HCT116 (cell line): ENCODE measurements around the gene NR5A2. TPM values are rescaled to one million over a fixed set of nuclear protein-coding genes. Genes with fewer than 3 reads are reported as not detected.

Experiments used
- ATAC-seq: fragments of 200-7000 bp; cut with Tn5 transposase; 2 replicates; pipeline ENCODE4 v1.9.1; 2020; ENCODE audit warnings: mild to moderate bottlenecking, moderate library complexity
- BruUV-seq: library from RNA; stranded (reverse); fragments of 400-500 nt; replicated peaks from 2 replicates; lab custom pipeline; 2021; lab: Mats Ljungman, UMichigan
- CTCF ChIA-PET: fragments of 300-600 bp; sonication (Branson Sonifier 250); formaldehyde crosslinking; loops from one replicate; lab custom pipeline; 2021; ENCODE audit warnings: antibody characterized with exemption; lab: Charles Lee
- POLR2A ChIA-PET: fragments of 300-600, 350-600 bp; sonication (Branson Sonifier 250); formaldehyde crosslinking; loops from one replicate; lab custom pipeline; 2021; ENCODE audit warnings: antibody characterized with exemption; lab: Charles Lee
- RAD21 ChIA-PET, 2 experiments: fragments of 300-600 bp; sonication (Branson Sonifier 250); formaldehyde crosslinking; loops; one replicate each; lab custom pipeline; 2023; ENCODE audit warnings: low total read pairs in 2 of 2; ENCODE audit not compliant: uncharacterized antibody in 2 of 2, unreplicated experiment in 2 of 2, low non-redundant PET in 1 of 2; lab: Charles Lee
- DNase-seq: peaks from one replicate; pipeline ENCODE4 v3.0.0-alpha.2; 2010; ENCODE audit warnings: low read depth, low spot score
- H2AFZ ChIP-seq: fragments of 200-600 bp; shearing (Covaris generic), sonication (generic); 2 replicates; pipeline ENCODE4 v1.6.1; 2017; ENCODE audit warnings: low read depth, mixed run types, mixed read lengths, antibody characterized with exemption, low read length; ENCODE audit not compliant: poor library complexity, severe bottlenecking
- H3K27ac ChIP-seq: 2 replicates; pipeline ENCODE4 v1.5.1; 2012; ENCODE audit warnings: low read depth, low read length
- H3K27me3 ChIP-seq: fragments of 200-600 bp; sonication (generic); 2 replicates; pipeline ENCODE4 v1.6.1; 2016; ENCODE audit warnings: mixed run types, low read length, mixed read lengths; ENCODE audit not compliant: insufficient read depth
- H3K36me3 ChIP-seq, 2 experiments: fragments of 200-500 bp in 1 of 2; fragments of 200-600 bp in 1 of 2; sonication (Bioruptor generic) in 1 of 2; sonication (generic) in 1 of 2; 2 replicates each; pipeline versions ENCODE4 v1.5.1 to v1.6.1; 2014 to 2016; ENCODE audit warnings: low read length in 2 of 2, inconsistent platforms in 1 of 2, mixed read lengths in 1 of 2, mixed run types in 1 of 2; ENCODE audit not compliant: insufficient read depth in 2 of 2, control insufficient read depth in 1 of 2
- H3K4me1 ChIP-seq, 2 experiments: fragments of 200-600 bp in 1 of 2; sonication (generic) in 1 of 2; 2 replicates each; pipeline versions ENCODE4 v1.5.1 to v1.6.1; 2012 to 2017; ENCODE audit warnings: low read length in 2 of 2, inconsistent platforms in 1 of 2, mild to moderate bottlenecking in 1 of 2, mixed read lengths in 1 of 2, mixed run types in 1 of 2, moderate library complexity in 1 of 2; ENCODE audit not compliant: insufficient read depth in 2 of 2, control insufficient read depth in 1 of 2
- H3K4me2 ChIP-seq: fragments of 200-600 bp; sonication (generic); 2 replicates; pipeline ENCODE4 v1.6.1; 2017; ENCODE audit warnings: mixed run types, low read length, mixed read lengths
- H3K4me3 ChIP-seq, 2 experiments: fragments of 200-600 bp in 1 of 2; sonication (generic) in 1 of 2; replicated peaks in 1 of 2; 2 replicates each; pipeline ENCODE4 v1.5.1; 2011 to 2016; ENCODE audit warnings: low read length in 2 of 2, control low read depth in 1 of 2, low read depth in 1 of 2, mild to moderate bottlenecking in 1 of 2, mixed read lengths in 1 of 2, mixed run types in 1 of 2
- H3K79me2 ChIP-seq: fragments of 200-600 bp; sonication (generic); 2 replicates; pipeline ENCODE4 v1.6.1; 2017; ENCODE audit warnings: mild to moderate bottlenecking, mixed run types, low read length, moderate library complexity, mixed read lengths; ENCODE audit not compliant: insufficient read depth
- H3K9ac ChIP-seq: fragments of 200-600 bp; sonication (generic); 2 replicates; pipeline ENCODE4 v1.6.1; 2016; ENCODE audit warnings: low read length, mixed read lengths
- H3K9me2 ChIP-seq: fragments of 200-600 bp; sonication (generic), shearing (Covaris generic); 2 replicates; pipeline ENCODE4 v1.6.1; 2017; ENCODE audit warnings: mixed run types, mild to moderate bottlenecking, moderate library complexity; ENCODE audit not compliant: insufficient read depth
- H3K9me3 ChIP-seq, 2 experiments: fragments of 200-500 bp in 1 of 2; fragments of 200-600 bp in 1 of 2; sonication (Bioruptor generic) in 1 of 2; sonication (generic) in 1 of 2; 2 replicates each; pipeline ENCODE4 v1.6.1; 2014 to 2017; ENCODE audit warnings: low read length in 2 of 2, mixed read lengths in 2 of 2, inconsistent platforms in 1 of 2, low read depth in 1 of 2, mild to moderate bottlenecking in 1 of 2, mixed run types in 1 of 2, moderate library complexity in 1 of 2; ENCODE audit not compliant: control insufficient read depth in 1 of 2, insufficient read depth in 1 of 2
- H4K20me1 ChIP-seq: fragments of 200-600 bp; sonication (generic), shearing (Covaris generic); 2 replicates; pipeline ENCODE4 v1.6.1; 2017; ENCODE audit warnings: mixed run types, mild to moderate bottlenecking, moderate library complexity; ENCODE audit not compliant: insufficient read depth
- ATF3 ChIP-seq: IDR thresholded peaks from 2 replicates; pipeline ENCODE4 v1.6.1; 2012
- EZH2 ChIP-seq: fragments of 200-600 bp; sonication (generic); IDR thresholded peaks from 2 replicates; pipeline ENCODE4 v1.6.1; 2017; ENCODE audit warnings: antibody characterized with exemption, mixed run types
- JUND ChIP-seq: IDR thresholded peaks from 2 replicates; pipeline ENCODE4 v1.6.1; 2012
- POLR2A ChIP-seq: IDR thresholded peaks from 2 replicates; pipeline ENCODE4 v1.7.0; 2011; ENCODE audit warnings: borderline replicate concordance; ENCODE audit not compliant: insufficient read depth, insufficient read length; ENCODE audit errors: extremely low read depth
- SIN3A ChIP-seq: IDR thresholded peaks from 2 replicates; pipeline ENCODE4 v1.6.1; 2012; ENCODE audit warnings: low read depth
- TCF7L2 ChIP-seq: IDR thresholded peaks from 2 replicates; pipeline ENCODE4 v1.7.0; 2011; ENCODE audit warnings: borderline replicate concordance, inconsistent platforms; ENCODE audit not compliant: insufficient read depth, insufficient read length; ENCODE audit errors: extremely low read depth
- YY1 ChIP-seq: IDR thresholded peaks from 2 replicates; pipeline ENCODE4 v1.6.1; 2011; ENCODE audit warnings: low read length, low read depth, moderate library complexity, mild to moderate bottlenecking; ENCODE audit not compliant: insufficient replicate concordance; ENCODE audit errors: extremely low read depth
- intact Hi-C: fragments of 100-400 bp; cut with micrococcal nuclease; formaldehyde crosslinking; loops from 2 replicates; pipeline ENCODE4 v1.10.0; 2022
- total RNA-seq: library from RNA; stranded (reverse); gene quantifications from one replicate; pipeline ENCODE4 v1.2.1, GENCODE V29; 2021; ENCODE audit not compliant: unreplicated experiment
- TF ChIP-seq, protein P1 (sequence below), 3 experiments: fragments of 200-600 bp in 1 of 3; sonication (generic) in 1 of 3; IDR thresholded peaks in 2 of 3; conservative IDR thresholded peaks in 1 of 3; 2 replicates each; pipeline ENCODE4 v1.5.1; 2012 to 2017; ENCODE audit warnings: low read depth in 2 of 3, low read length in 2 of 3, antibody characterized with exemption in 1 of 3, borderline replicate concordance in 1 of 3, control low read depth in 1 of 3, mild to moderate bottlenecking in 1 of 3, mixed read lengths in 1 of 3, mixed run types in 1 of 3, moderate library complexity in 1 of 3; ENCODE audit not compliant: insufficient read depth in 1 of 3

NR5A2 gene
- total RNA-seq, 1 experiment from 2014 or later = 0.91 TPM

DNA sequence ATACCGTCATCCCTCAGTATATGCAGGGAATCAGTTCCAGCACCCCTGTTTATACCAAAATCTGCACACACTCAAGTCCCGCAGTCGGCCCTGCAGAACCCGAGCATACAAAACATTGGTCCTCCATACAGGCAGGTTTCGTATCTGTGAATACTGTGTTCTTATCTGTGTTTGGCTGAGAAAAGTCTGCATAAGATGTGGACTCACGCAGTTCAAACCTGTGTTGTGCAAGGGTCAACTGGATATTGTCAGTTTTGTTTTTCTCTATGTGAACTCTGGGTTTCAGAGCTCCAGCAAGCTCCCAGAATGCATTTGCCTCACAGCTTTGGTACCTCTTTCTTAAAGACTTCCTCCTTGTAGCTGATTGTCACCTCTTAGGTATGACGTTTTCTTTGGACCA, 100.6 kb downstream of the NR5A2 start:
- intact Hi-C loops = no loop called here
- Histone ChIP-seq H3K36me3 (no peaks in the 10 kb centered on the region), H3K9me3 (no peaks in the 10 kb centered on the region), H3K79me2 (no peaks in the 10 kb centered on the region), H3K4me2 (no peak overlapping the region), H3K27ac (no peak overlapping the region), H3K27me3 (no peaks in the 10 kb centered on the region), H4K20me1 (no peaks in the 10 kb centered on the region), H3K4me1 (peaks cover 3 to 13% of the 10 kb centered on the region in 2 experiments; a peak in 2 of 4 replicates), H3K9me2 (no peaks in the 10 kb centered on the region)
- RAD21 ChIA-PET = no interaction called here
- POLR2A ChIA-PET = no interaction called here
- no TSS peak for BruUV-seq
- TF ChIP-seq SIN3A = no peak
- no peak for TF ChIP-seq TCF7L2
- TF ChIP-seq, protein P1, sequence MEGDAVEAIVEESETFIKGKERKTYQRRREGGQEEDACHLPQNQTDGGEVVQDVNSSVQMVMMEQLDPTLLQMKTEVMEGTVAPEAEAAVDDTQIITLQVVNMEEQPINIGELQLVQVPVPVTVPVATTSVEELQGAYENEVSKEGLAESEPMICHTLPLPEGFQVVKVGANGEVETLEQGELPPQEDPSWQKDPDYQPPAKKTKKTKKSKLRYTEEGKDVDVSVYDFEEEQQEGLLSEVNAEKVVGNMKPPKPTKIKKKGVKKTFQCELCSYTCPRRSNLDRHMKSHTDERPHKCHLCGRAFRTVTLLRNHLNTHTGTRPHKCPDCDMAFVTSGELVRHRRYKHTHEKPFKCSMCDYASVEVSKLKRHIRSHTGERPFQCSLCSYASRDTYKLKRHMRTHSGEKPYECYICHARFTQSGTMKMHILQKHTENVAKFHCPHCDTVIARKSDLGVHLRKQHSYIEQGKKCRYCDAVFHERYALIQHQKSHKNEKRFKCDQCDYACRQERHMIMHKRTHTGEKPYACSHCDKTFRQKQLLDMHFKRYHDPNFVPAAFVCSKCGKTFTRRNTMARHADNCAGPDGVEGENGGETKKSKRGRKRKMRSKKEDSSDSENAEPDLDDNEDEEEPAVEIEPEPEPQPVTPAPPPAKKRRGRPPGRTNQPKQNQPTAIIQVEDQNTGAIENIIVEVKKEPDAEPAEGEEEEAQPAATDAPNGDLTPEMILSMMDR (IDR thresholded peaks at IDR 0.05 in 2 of 3, conservative IDR thresholded peaks at IDR 0.05 in 1 of 3; ENCODE audit: borderline replicate concordance in 1 of 3, insufficient read depth in 1 of 3, low read depth in 2 of 3, low read length in 2 of 3) = no peak
- TF ChIP-seq ATF3 = no peak
- no peak for TF ChIP-seq EZH2
- no peak for TF ChIP-seq YY1
- TF ChIP-seq POLR2A = no peak
- TF ChIP-seq JUND = no peak
- TF ChIP-seq, all 23 proteins: peak for 0
- no peak overlapping the region for H2AFZ ChIP-seq
- DNase-seq (no peak), ATAC-seq (no peak)
- CTCF ChIA-PET = no interaction called here
- H3K4me3 ChIP-seq = no peak overlapping the region
- H3K9ac ChIP-seq = no peak overlapping the region
